IPS DF 4.7 (cell line): ENCODE data around the gene YAP1.
"Not testable (repeated sequence)": the region's sequence is repeated elsewhere in the genome, so short reads cannot be mapped to it uniquely, and the experiment has no call there.

ENCODE experiments used
- DNase-seq: peaks from one replicate; pipeline ENCODE4 v3.0.0-alpha.2; 2013; ENCODE audit warnings: low spot score; ENCODE audit errors: extremely low read depth

Gene YAP1

GRCh38 chr11:102238391-102238821 is 128.2 kb downstream of the YAP1 start:
- DNase-seq = no peak

DNA sequence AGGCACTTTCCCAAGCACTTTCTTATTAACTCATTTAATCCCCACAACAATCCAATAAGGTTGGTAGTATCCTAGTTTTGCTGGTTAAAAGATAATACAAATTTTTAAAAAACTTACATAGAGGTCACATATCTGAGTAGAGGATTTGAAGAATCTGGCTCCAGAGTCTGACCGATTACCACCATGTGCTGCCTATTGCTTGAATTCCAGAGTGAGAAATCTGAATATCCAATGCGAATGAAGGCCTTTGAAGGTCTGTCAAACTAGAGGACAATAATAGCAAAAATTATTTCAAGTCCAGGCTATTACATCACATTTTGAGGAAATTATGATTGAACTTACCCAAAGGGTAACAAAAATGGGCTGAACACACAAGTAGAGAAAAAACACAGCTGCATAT is 129.2 kb downstream of the YAP1 start:
- no peak for DNase-seq

DNA sequence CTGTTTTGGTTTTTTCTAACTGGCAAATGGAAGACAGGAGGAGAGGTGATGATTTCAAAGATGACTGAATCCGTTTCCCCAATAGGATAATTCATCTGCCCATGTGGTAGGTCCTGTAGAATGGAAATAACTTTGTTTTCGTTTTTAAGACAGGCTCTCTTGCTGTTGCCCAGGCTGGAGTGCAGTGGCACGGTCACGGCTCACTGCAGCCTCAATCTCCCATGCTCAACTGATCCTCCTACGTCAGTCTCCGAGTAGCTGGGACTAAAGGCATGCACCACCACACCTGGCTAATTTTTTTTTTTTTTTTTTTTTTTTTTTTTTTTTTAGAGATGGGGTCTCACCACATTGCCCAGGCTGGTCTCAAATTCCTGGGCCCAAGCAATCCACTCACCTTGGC is 129.7 kb downstream of the YAP1 start:
- no peak for DNase-seq

- DNase-seq = no peak
Measured at GRCh38 chr11:102240502-102240901, 130.3 kb downstream of the YAP1 start.

GRCh38 chr11:102241026-102241425 is 130.8 kb downstream of the YAP1 start:
- no peak for DNase-seq

- DNase-seq = no peak
Measured at GRCh38 chr11:102243399-102243884, 133.2 kb downstream of the YAP1 start.

DNA sequence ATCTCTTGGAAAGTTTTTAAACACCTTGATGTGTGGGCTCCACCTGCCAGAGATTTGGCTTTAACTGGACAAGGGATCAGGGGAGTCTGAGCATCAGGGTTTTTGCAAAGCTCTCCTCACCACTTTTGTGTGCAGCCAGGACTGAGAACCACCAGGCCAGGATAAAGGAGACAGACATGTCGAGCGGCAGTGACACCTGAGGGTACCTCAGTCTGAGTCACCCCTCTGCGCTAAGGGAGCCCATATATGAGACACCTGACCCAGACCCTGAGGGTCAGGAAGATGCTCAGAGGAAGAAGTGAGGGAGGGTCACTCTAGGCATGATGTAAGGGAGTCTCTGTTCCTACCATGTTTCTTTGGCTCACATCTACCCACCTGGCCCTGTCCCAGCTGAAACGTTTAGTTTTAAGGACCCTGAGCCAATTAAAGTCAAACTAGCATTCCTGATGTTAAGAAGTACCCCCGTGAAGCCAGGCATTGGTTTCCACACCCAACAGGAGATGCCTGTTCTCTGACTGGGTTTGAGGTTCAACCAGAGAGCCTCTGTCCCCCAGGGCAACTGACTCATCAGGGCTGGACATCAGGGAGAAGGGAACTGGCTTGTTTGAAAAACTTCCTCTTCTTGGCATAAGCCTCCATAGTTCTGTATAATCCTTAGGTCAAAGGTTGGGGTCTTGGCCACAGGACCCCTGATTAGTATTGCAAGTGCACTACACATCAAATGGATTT is 134.6 kb downstream of the YAP1 start:
- no peak for DNase-seq

- no peak for DNase-seq
Measured at GRCh38 chr11:102251423-102251822, 141.2 kb downstream of the YAP1 start.

GRCh38 chr11:102252339-102252891 is 142.2 kb downstream of the YAP1 start:
- no peak for DNase-seq

DNA sequence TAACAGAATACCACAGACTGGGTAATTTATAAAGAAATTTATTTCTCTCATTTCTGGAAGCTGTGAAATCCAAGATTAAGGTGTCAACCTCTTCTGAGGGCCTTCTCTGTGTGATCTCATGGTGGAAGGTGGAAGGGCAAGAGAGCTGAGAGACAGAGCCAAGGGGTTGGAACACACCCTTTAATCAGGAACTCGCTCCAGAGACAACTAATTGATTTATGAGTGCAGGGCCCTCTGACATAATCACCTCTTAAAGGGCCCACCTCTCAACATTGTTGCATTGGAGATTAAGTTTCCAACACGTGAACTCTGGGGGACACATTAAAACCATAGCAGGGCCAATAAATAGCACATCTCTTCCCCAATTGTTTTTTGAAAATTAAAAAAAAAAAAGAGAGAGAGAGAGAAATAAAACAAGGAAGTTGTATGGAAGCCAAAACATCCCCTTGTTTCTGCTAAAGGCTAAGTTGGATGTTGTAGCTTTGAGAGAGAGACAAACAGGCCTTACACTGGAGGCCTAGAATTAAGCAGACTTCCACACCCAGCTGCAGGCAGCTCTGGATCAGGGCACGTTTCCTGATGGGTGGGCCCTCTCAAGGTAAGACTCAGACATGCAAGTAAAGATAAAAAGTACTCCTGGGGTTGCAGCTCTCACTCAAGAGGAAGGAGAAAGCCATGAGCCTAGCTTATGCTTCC is 142.9 kb downstream of the YAP1 start:
- no peak for DNase-seq

GRCh38 chr11:102254047-102254446 is 143.8 kb downstream of the YAP1 start:
- no peak for DNase-seq

DNA sequence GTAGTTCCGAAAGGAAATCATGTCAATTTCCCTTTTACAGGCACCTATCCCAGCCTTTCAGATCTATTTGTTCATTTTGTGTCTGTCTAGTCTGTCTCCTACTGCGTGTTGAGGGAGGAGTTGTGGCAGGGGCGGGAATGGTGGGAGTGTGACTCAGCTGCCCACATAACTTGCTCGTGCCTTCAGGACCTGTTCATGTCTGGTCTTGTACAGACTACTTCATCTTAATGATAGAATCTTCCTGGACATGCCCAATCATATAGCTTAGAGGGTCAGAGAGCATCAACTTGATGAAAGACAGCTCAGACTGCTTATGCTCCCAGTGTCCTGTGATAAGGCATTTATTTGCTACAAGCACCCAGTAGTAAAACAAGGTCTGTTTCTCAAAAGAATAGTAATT is 146.0 kb downstream of the YAP1 start:
- DNase-seq = no peak

- no peak for DNase-seq
Measured at GRCh38 chr11:102260241-102260640, 150.0 kb downstream of the YAP1 start.

GRCh38 chr11:102263379-102264003 is 153.2 kb downstream of the YAP1 start:
- no peak for DNase-seq

GRCh38 chr11:102264704-102265103 is 154.5 kb downstream of the YAP1 start:
- not testable (repeated sequence) for DNase-seq

DNA sequence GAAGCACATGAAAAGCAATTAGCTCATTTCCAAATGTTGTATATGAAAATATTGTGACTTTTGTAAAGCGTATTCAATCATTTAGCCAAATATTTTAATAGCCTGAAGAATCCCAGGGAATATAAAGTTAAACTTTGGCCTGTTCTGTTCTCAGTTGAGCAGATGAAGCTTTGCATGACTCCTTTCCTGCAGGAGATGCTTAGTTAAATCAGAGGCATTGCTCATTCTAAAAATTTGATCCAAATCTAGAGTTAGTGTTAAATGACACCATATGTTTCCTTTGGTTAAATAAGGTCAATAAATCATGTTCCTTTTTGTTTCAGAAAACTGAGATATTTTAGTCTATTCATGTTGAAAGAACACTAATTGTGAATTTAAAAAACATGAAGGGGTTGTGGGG is 155.9 kb downstream of the YAP1 start:
- no peak for DNase-seq

- no peak for DNase-seq
Measured at GRCh38 chr11:102267609-102268008, 157.4 kb downstream of the YAP1 start.

DNA sequence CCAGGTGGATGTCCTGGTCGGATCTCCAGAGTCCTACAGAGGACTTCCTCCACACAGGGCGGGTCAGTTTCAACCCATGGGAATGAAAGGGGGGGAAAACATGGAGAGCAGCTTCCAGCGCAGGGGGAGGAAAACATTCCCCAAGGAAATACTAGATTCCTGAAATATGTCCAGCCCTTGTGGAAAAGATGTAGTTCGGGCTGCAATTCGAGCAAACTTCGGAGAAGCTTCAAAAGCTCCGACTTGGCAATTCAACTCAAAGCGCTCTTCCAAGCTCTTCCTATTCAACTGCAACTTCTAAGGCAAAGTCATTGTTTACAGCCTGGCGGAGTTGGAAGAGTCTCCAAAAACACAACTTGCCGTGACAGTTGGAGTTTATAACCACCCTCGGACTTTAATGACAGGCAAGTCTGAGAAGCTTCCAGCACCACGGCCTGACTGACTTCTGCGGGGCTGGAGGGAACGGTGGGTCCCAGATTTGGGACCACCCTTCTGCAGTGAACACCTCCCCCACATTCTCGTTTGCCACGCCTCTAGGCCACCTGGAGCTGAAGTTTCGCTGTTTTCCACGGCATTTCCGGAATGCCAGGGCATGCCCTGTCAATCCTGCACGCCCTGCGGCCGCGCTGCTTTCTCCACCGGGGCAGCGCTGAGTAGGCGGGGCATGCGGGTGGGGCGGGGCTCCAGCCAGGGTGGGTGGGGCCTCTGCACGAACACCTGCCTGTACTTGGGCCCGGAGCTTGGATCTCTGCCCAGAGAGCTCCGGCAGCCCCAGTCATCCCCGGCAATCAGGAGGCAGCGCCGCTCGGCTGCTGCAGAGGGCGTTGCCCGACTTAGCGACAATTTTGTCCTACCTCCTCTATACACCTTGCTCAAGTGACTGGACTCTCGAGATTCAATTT is 158.1 kb downstream of the YAP1 start:
- peak; percentile 76 for DNase-seq

DNA sequence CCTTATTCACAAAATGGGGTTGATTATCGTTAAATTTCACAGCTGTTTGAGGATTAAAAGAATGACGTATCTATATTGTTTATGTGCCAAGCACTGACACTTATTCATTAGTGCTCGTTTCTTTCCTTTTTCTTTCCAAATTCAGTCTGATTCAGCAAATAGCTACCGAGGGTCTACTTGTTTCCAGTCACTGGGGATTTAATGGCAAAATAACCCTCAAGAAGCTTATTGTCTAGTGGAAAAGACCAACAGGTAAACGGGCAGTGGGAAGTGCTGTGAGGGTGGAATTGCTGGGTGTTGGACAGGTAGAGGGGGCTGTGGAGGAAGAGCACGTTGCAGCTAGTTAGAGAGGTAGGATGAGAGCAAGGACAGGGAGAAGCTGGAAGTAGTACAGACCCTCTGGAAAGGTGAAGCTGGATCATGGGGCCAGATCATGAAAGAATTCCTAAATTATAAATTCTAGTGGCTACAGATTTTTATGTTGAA is 158.8 kb downstream of the YAP1 start:
- DNase-seq = no peak

GRCh38 chr11:102269927-102270326 is 159.7 kb downstream of the YAP1 start:
- DNase-seq = no peak
